Measurements from ENCODE around the gene RARG.
A peak's percentile ranks its signal among the peaks of the same experiment; 100 is the strongest.

DNA sequence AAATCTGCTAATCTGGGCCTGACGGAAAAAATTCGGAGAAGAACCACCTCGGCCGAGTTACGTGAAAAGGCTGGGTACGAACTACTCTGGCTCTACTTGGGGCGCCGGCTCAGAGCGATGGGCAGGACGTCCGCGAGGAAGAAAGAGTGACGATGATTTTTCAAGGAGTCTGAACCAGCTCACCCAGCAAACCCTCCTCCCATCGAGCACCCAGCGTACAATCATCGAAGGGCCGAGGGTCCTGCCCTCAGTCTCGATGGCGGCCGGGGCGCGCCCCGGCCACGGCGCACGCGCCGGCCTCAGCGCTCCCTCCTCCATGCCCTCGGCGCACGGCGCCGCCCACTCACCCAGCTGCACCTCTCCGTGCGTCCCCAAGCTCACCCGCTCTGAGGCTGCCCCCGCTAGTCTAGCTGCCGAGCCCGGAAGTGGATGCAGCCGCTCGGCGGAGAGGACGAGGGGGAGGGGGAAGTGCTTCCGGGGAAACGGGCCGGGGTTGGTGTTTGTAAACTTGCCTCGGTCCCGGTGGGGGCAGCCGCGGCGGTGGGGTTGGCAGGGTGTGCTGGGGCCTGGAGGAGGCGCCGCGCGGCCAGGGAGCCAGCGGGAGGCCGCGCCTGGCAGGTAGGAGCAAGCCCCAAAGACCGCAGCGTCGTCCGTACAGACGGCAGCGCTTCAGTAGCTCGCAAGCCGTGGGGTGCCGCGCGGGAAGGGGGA is 51.6 kb downstream of the RARG start, which contains the start of the genes CSAD and ZNF740:
- TF ChIP-seq, protein P1, sequence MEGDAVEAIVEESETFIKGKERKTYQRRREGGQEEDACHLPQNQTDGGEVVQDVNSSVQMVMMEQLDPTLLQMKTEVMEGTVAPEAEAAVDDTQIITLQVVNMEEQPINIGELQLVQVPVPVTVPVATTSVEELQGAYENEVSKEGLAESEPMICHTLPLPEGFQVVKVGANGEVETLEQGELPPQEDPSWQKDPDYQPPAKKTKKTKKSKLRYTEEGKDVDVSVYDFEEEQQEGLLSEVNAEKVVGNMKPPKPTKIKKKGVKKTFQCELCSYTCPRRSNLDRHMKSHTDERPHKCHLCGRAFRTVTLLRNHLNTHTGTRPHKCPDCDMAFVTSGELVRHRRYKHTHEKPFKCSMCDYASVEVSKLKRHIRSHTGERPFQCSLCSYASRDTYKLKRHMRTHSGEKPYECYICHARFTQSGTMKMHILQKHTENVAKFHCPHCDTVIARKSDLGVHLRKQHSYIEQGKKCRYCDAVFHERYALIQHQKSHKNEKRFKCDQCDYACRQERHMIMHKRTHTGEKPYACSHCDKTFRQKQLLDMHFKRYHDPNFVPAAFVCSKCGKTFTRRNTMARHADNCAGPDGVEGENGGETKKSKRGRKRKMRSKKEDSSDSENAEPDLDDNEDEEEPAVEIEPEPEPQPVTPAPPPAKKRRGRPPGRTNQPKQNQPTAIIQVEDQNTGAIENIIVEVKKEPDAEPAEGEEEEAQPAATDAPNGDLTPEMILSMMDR (IDR thresholded peaks at IDR 0.05): no peak
- peak; percentile 72 for TF ChIP-seq POLR2A (IDR thresholded peaks at IDR 0.05)
- TF ChIP-seq EP300 (IDR thresholded peaks at IDR 0.05): no peak
